NOMO-1 treated with dmso at 0.1 percent for 144 hours (cell line): Measurements from ENCODE around the gene FAM151A.

Source experiments
- DNase-seq: peaks from one replicate; lab custom pipeline; 2025; ENCODE audit not compliant: unreplicated experiment; lab: John Stamatoyannopoulos, UW

Gene FAM151A

GRCh38 chr1:54581621-54582035 is 41.7 kb downstream of the FAM151A start:
- DNase-seq, result no peak

DNA sequence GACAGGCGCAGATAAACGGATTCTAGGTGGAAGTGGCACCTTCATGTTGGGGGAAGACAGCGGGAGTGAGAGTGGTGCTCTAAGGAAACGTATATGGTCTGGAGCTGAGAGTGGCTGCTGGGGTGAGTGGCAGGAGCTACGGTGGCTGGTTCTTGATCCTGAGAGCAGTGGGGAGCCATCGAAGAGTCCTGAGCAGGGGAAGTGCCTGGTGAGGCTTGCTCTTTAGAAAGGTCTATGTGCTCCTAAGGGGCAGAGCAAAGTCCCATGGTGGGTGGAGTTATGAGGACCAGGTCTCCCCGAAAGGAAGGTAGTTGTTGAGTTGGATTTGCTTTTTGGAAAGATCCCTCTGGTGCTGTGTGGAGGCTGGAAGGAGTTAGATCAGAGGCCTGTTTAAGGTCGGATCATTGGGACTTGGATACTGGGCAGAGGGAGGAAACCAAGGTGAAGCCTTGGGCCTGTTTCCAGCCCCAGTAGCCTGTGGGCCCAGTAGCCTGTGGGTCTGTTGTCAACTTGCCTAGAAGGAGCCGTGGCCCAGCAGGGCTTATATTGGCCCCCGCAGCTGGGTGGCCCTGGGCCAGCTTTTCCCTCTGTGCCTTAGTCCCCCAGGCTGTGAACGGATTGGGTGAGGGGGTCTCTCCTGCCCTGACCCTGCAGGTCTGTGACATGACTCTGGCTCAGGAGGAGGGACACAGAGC is 42.3 kb downstream of the FAM151A start:
- DNase-seq, result no peak

DNA sequence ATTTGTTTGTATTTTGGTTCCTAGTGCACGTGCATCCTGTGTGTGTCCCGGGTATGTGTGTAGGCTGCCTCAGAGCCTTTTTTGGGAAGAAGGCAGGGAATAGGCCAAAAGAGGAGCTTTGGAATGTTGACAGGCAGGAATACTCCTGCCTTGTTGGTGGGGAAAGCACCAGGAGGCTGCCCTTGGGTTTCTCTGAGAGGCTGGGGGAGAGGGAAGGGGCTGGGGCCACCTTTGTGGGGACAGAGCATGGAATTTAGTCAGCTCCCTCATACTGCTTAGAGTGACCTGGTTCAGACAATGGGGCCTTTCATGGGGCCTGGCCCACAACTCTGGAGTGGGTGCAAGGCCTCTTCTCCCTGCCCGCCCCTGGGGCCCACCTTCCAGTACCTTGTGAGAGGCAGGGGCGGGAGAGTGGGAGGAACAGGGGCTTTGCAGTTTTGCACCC is 44.0 kb downstream of the FAM151A start:
- DNase-seq, result no peak

DNA sequence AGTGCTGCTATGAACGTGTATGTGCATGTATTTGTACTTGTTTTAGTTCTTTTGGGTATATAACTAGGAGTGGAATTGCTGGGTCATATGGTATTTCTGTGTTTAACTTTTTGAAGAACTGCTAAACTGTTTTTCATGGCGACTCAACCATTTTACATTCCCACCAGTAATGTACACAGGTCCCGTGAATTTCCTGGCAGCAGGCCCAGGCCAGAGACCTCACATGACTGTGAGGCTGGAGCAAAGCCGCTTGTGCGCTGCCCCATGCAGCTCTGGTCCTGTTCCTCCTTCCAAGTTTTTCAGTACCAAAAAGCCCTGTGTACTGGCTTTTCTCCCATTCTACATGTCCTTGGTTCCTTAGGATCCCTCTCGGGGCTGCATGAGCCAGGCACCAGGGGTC is 45.7 kb downstream of the FAM151A start:
- no peak for DNase-seq

DNA sequence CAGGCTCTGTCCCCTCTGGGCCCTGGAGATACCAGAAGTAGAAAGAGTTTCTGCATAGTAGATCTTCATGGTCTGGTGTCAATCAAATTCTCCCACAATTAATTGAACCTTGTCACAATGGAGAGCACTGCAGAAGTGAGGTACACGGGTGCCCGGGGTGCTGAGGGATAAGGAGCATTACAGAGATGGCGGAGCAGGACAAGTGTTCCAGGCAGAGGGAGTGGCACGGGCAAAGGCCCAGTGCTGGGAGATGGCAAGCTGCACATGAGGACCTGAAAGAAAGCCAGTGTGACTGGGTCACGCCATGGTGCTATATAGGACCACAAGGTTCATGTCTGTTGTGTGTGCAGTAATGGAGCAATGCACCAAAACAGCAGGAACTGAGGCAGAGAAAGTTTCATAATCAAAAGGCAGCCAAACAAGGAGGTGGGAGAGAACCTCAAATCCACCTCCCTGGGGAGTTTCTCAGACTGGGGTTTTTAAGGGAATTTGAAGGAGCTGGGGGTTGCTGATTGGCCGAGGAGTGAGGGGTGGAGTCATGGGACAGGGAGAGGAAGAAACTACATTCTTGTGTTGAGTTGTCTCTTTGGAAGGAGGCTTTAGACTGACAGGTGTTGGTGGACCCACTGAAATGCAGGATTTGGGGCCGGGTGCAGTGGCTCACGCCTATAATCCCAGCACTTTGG is 47.6 kb downstream of the FAM151A start:
- DNase-seq, result no peak

DNA sequence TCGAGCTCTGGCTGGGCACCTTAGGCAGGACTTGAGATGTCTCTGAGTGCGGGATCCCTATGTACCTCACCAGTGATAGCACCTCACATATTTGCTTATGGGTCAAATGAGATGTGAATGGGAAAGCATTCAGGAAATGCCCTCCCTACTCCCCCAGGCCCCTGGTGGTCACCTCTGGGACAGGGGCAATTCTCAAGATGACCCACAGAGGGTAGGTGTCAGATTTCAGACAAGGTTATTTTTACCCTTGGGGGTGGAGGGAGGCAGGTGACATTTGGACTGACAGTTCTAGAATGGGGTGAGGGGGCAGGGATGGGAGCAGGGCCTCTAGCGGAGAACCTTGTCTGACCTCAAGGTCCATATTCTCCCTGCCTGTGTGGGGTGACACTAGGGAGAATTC is 48.2 kb downstream of the FAM151A start:
- DNase-seq, result no peak

DNA sequence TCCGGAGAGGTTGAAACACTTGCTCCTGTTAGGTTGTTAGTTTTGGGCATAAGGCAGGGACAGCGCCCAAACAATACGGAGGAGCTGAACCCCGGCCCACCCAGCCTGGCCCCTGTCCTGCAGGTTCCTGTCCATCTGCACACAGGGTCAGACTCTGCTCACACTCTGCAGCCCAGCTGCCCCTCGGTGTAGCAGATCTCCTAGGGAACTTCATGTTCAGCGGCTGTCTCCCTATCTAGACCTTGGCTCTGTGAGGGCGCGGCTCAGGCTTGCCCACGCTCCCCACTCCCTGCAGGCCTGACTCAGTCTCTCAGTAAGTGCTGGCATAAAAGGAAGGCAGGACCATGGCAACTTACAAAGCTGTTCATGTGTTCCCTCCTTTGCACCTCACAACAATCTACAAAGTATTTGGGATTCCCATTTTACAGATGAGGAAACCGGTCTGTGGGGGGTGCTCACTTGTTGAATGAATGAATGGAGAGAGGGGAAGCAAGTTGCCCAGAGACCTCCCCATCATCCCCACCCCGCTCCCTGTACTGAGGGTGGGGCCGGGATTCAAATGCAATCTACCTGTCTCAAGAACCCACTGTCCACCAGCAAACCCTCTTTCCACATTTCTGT is 49.1 kb downstream of the FAM151A start:
- no peak for DNase-seq

GRCh38 chr1:54572542-54572850 is 50.8 kb downstream of the FAM151A start:
- DNase-seq, result no peak

DNA sequence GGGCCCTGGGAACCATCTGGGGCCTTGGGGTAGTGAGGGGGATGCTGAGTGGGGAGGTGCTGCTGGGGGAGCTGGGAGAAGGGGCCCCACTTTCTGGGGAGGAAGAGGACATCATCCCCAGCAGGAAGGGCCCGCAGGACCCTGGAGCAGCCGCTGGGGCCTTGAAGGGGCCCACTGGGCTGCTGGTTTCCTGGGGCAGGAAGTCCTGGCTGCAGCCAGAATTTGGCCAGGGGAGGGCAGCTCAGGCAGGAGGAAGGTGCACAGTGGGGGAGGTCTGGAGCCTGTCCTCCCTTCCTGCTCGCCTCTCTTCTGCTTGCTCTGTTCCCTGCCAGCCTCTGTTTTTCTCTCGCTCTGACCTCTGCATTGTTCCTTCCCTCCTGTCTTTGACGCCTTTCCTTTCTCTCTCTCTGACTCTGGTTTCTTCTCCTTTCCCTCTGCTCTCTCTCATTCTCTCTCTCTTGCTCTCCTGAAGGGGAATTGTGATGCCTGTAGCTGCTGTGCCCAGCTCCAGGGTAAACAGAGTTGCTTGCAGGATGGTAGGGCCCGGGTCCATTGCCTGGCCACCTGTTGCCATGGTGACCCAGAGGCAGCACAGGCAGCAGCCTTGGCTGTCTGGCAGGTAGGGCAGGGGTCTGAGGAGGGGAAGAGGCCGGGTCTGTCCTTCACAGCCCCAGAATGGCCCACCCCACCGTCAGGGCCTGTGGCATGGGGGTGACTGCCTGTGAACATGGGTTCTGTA is 51.4 kb downstream of the FAM151A start:
- DNase-seq, result peak; percentile 29

- DNase-seq, result no peak
These were observed 52.0 kb downstream of the FAM151A start for GRCh38 chr1:54571326-54571725.

- DNase-seq, result no peak
These were observed 53.2 kb downstream of the FAM151A start for GRCh38 chr1:54570161-54570560.

DNA sequence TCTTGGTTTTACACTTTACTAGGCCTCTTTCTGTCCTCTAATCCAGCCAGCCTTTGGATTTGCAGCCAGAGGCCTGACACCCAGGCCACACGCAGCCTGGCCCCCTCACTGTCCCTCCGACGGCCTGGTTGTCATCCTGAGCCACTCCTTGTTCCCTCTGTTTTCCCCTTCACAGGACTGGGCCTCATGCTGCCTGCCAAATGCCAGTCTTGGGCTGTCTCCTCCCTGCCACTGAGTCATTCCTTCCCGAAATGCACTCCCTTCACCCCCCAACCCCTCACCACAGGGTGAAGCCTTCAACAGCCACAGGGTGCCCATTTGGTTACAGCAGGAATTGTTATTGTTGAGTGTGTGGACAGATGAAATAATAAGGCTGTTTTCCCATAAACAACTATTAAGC is 54.0 kb downstream of the FAM151A start:
- no peak for DNase-seq

DNA sequence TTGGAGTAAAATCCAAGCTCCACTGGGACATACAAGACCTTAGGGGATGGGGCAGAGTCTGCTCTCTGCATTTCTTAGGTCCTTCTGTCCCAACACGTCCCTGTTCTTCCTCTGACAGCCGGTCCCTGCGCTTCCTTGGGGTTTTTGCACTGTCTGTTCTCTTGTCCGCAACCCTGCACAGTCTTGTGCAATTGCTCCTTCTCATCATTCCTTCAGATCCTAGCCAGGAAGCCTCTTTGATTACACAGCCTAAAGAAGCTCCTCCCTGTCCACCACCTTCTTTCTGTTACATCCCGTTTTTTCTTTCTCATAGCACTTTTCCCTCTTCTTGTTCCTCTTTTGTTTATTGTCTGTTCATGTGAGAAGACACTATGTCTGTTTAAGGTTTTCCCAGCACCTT is 55.4 kb downstream of the FAM151A start:
- peak; percentile 14 for DNase-seq

- DNase-seq, result no peak
These were observed 56.7 kb downstream of the FAM151A start for GRCh38 chr1:54566438-54567141.

- DNase-seq, result no peak
These were observed 58.2 kb downstream of the FAM151A start for GRCh38 chr1:54565113-54565501.

- DNase-seq, result no peak
These were observed 58.8 kb downstream of the FAM151A start for GRCh38 chr1:54564312-54565112.

- no peak for DNase-seq
These were observed 63.5 kb downstream of the FAM151A start for GRCh38 chr1:54559771-54560231.
